HG03571 (cell line): ENCODE data around the gene MAP3K2.

Source experiments
- ATAC-seq: cut with Tn5 transposase; IDR thresholded peaks from one replicate; pipeline ENCODE4 v1.9.1; 2021; ENCODE audit not compliant: unreplicated experiment

Gene MAP3K2, protein sequence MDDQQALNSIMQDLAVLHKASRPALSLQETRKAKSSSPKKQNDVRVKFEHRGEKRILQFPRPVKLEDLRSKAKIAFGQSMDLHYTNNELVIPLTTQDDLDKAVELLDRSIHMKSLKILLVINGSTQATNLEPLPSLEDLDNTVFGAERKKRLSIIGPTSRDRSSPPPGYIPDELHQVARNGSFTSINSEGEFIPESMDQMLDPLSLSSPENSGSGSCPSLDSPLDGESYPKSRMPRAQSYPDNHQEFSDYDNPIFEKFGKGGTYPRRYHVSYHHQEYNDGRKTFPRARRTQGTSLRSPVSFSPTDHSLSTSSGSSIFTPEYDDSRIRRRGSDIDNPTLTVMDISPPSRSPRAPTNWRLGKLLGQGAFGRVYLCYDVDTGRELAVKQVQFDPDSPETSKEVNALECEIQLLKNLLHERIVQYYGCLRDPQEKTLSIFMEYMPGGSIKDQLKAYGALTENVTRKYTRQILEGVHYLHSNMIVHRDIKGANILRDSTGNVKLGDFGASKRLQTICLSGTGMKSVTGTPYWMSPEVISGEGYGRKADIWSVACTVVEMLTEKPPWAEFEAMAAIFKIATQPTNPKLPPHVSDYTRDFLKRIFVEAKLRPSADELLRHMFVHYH

GRCh38 chr2:127387655-127388422 lies at the start of gene MAP3K2:
MAP3K2 (minus strand) TSS chr2:127387975; CDS start chr2:127343129, 44,846 bp downstream.
- peak; percentile 69 for ATAC-seq

DNA sequence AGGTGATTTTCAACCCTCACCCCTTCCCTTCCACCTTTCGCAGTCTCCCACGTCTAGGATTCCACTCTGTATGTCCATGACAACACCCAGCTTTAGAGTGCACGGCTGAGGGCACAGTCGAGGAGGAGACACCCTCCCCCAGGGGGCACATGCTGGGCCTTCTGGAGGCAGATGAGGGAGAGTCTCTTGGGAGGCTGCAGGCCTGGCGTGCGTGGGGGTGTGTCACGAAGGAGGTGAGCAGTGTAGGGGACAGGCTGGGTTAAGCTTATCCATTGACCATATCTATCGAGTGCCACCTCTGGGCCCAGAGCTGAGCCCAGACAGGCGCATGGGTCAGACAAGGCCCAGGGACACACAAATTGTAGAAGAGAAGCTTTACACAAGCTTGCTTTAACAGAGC lies 49.3 kb upstream of the MAP3K2 start:
- ATAC-seq: no peak

DNA sequence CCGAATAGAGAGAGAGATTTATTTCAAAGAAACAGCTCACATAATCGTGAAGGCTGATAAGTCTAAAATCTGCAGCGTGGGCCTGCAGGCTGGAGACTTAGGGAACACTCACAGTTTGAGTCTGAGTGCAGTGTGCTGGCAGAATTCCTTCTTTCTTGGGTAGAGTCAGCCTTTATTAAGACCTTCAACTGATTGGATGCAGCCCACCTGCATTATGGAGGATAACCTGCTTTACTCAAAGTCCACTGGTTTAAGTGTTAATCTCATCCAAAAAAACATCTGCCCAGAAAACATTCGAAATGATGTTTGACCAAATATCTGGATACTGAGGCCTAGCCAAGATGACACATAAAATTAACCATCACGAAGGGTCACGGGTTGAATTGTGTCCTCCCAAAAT lies 46.7 kb upstream of the MAP3K2 start:
- ATAC-seq: no peak

GRCh38 chr2:127431408-127432023 lies 43.7 kb upstream of the MAP3K2 start:
- ATAC-seq: no peak

DNA sequence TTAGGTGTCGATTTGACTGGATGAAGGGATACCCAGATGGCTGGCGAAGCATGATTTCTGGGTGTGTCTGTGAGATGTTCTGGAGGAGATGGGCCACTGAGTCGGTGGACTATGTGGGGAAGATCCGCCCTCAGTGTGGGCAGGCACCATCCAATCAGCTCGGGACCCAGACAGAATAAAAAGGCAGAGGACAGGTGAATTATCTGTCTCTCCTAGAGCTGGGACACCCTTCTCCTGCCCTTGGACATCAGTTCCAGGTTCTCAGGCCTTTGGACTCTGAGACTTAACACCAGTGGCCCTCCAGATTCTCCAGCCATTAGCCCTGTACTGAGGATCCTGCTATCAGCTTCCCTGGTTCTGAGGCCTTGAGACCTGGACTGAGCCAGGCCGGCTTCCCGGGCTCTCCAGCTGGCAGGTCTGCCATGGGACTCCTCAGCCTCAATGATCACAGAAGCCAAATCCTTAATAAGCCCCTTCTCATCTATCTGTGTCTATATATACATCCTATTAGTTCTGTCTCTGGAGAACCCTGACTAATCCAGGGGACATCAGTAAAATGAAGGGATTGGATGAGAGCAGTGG lies 42.2 kb upstream of the MAP3K2 start:
- no peak for ATAC-seq

DNA sequence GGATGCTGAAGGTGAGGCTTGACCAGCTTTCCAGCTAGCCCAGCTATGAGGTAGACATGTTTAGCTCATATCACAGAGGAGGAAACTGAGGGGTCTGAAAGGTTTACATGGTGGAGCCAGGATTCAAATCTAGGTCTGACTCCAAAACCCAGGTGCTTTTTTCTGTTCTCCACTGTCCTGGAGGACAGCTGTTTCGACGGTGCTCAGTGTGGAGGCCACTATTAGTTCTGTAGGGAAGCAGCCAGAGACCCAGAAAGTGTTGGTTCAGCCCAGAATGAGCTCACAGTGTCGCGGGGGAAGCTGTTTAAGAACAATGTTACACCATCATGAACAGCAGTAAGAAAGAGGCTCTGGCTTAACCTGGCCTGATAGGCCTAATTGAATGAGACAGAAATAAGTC lies 41.5 kb upstream of the MAP3K2 start:
- no peak for ATAC-seq

- ATAC-seq: no peak
Observed at GRCh38 chr2:127428815-127429109, 41.0 kb upstream of the MAP3K2 start.

- no peak for ATAC-seq
Observed at GRCh38 chr2:127428057-127428814, 40.5 kb upstream of the MAP3K2 start.

DNA sequence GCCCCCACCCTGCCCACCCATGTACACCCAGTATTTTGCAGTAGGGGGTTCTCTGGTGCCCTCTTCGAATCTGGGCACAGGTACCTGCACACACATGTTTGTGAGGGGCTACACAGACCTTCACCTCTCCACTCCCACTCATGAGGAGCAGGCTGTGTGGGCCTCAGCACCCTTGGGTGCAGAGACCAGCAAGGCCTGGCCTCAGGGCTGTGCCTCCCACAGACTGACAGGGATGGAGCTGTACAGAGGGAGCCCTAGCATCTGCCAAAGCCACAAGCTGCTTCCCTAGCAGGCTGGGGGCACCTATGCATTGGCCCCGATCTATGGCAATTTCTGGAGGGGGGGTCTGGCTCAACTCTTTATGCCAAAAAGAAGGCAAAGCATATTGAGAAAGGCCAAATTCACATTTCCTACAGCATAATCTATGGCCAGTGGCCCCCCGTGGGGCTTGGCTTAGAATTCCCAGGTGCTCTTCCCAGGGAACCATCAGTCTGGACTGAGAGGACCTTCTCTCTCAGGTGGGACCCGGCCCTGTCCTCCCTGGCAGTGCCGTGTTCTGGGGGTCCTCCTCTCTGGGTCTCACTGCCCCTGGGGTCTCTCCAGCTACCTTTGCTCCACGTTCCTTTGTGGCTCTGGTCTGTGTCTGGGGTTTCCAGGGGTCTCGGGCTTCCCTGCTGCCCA lies 39.7 kb upstream of the MAP3K2 start:
- ATAC-seq: no peak

- ATAC-seq: no peak
Observed at GRCh38 chr2:127426501-127427354, 39.0 kb upstream of the MAP3K2 start.

DNA sequence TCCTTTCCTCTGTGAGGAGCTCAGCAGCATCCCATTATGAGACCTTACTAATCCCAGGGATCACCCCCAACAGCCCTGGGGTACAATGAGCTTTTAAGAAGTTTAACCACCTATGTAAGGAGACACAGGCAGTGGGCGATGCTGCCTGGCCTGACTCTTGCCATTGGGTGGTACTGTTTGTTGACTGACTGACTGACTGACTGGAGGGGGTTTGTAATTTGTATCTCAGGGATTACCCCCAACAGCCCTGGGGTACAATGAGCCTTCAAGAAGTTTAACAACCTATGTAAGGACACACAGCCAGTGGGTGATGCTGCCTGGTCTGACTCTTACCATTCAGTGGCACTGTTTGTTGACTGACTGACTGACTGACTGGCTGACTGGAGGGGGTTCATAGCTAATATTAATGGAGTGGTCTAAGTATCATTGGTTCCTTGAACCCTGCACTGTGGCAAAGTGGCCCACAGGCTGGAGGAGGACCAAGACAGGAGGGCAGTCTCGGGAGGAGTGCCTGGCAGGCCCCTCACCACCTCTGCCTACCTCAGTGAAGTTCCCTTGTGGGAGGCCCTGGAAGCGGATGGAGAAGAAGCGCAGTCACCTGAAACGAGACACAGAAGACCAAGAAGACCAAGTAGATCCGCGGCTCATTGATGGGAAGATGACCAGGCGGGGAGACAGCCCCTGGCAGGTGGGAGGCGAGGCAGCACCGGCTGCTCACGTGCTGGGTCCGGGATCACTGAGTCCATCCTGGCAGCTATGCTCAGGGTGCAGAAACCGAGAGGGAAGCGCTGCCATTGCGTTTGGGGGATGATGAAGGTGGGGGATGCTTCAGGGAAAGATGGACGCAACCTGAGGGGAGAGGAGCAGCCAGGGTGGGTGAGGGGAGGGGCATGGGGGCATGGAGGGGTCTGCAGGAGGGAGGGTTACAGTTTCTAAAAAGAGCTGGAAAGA lies 38.0 kb upstream of the MAP3K2 start:
- ATAC-seq: no peak

DNA sequence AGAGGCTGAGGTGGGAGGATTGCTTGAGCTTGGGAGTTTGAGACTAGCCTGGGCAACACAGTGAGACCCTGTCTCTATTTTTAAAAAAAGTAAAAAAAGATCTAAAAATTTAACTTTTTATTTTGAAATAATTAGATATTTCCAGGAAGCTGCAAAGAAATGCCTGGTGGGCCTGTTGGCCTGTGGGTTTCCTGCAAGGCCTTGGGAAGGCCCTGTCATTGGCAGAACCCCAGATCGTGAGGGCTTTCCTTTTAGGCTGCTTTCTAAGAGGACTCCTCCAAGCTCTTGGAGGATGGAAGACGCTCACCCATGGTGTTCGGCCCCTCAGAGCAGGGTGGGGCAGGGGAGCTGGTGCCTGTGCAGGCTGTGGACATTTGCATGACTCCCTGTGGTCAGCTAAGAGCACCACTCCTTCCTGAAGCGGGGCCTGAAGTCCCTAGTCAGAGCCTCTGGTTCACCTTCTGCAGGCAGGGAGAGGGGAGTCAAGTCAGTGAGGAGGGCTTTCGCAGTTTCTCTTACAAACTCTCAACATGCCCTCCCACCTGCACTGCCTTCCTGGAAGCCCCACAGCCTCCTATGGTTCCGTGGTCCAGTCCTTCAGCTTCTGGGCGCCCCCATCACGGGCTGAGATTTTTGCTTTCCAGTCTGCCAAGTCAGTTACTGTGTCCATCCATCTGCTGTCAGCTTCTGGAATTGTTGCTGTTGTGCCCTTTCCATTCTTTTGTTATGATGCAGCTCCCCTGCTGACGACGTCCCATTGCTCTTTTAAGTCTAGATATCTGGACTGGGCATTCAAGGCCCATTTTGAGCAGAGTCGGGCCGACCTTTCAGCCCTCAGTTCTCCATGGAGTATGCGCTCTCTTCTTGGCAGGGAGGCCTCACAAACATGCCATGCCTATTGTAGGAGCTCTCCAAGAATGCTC lies 37.1 kb upstream of the MAP3K2 start:
- no peak for ATAC-seq

DNA sequence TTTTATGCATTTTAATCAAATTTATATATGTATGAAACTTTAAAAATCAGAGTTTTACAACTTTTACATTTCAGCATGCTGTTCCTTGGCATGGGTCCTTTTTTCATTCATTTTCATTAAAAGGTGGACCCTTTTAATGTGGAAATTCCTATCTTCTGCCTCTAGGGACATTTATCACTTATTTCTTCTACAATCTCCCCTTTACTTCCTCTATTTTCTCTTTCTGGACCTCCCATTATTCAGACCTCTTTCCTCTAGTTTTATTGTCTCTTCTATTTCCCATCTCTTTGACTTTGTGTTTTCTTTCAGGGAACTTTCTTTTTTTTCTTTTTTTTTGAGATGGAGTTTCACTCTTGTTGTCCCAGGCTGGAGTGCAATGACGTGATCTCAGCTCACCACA lies 36.1 kb upstream of the MAP3K2 start:
- no peak for ATAC-seq

DNA sequence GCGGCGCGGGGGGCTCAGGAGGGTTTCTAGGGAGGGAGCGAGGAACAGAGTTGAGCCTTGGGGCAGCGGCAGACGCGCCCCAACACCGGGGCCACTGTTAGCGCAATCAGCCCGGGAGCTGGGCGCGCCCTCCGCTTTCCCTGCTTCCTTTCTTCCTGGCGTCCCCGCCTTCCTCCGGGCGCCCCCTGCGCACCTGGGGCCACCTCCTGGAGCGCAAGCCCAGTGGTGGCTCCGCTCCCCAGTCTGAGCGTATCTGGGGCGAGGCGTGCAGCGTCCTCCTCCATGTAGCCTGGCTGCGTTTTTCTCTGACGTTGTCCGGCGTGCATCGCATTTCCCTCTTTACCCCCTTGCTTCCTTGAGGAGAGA lies 35.7 kb upstream of the MAP3K2 start:
- no peak for ATAC-seq

GRCh38 chr2:127422559-127423477 lies 35.0 kb upstream of the MAP3K2 start:
- no peak for ATAC-seq
